ENCODE data around the gene UMAD1.

The UMAD1 gene

GRCh38 chr7:7693881-7694280 is 53.3 kb downstream of the UMAD1 start:
- DNase-seq (ENCODE audit: low read depth) = no peak

DNA sequence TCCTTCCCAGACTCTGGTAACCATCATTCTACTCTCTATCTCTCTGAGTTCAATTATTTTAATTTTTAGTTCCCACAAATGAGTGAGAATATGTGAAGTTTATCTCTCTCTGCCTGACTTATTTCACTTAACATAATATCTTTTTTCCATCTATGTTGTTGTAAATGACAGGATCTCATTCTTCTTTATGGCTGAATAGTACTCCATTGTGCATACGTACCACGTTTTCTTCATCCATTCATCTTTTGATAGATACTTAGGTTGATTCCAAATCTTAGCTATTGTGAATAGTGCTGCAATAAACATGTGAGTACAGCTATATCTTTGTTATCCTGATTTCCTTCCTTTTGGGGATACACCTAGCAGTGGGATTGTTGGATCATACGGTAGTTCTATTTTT is 54.0 kb downstream of the UMAD1 start:
- DNase-seq (ENCODE audit: low read depth) = no peak

DNA sequence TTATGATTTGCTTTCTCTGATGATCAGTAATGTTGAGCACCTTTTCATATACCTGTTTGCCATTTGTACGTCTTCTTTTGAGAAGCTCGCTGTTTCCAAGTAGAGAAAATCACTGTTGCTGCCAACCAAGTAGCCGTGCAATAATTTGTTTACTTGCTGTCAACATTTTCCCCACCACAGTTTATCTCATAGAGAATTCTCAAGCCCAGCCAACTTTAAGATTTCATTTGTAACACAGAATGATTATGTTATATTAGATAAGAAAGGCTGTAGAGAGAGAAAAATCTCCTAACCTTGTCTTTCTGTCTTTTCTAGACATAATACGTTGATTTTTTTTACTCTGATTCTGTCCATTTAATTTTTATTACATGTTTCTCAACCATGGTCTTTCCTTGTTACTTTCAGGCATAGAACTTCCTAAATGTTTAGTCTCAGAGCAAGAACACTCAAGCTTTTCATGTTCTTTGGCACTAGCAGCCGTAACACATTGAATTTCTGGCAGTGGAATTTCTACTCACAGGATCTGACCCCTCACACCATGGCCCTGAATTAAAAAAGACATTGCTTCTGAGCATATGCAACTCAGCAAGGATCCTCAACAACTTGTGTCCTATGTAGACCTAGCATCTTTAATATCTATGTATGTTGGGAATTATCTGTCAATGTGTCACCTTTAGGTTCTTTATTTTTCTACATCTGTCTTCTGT is 54.7 kb downstream of the UMAD1 start:
- no peak for DNase-seq (ENCODE audit: low read depth)

GRCh38 chr7:7696458-7697119 is 56.0 kb downstream of the UMAD1 start:
- DNase-seq (ENCODE audit: low read depth) = no peak

DNA sequence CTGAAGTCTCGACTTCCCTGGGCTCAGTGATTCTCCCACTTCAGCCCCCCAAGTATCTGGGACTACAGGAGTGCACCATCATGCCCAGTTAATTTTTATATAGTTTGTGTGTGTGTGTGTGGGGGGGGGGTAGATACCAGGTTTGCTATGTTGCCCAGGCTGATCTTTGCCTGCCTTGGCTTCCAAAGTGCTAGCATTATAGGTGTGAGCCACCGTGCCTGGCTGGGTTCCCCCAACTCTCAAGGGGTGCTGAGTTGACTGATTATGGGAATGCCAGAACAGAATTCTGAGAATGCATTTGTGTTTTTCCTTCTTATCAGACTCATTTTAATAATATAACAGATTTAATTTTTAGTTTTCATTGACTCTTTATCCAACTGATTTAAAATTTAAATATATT is 58.4 kb downstream of the UMAD1 start:
- no peak for DNase-seq (ENCODE audit: low read depth)

- no peak for DNase-seq (ENCODE audit: low read depth)
Measured at GRCh38 chr7:7699380-7699779, 58.8 kb downstream of the UMAD1 start.

GRCh38 chr7:7699970-7700369 is 59.4 kb downstream of the UMAD1 start:
- DNase-seq (ENCODE audit: low read depth) = no peak

DNA sequence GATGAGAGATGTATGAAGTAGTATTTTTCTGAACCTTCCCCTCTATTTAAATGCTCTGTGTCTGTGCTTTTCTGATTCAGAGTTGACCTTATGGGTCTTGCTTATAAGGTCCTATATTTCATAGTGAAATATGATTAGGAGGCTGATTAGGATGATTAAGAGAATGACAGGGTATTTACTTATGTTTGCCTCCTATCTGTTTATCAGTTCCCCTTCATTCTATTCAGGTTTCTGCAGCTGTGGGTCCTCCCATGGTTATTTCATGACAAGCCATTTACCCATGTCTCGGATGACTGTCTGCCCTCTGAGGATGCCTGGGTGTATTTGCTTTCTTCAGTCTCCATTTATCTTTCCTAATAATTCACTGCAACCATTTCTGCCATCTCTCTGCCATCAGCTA is 61.0 kb downstream of the UMAD1 start:
- DNase-seq (ENCODE audit: low read depth) = no peak

GRCh38 chr7:7702826-7703225 is 62.3 kb downstream of the UMAD1 start:
- no peak for DNase-seq (ENCODE audit: low read depth)

DNA sequence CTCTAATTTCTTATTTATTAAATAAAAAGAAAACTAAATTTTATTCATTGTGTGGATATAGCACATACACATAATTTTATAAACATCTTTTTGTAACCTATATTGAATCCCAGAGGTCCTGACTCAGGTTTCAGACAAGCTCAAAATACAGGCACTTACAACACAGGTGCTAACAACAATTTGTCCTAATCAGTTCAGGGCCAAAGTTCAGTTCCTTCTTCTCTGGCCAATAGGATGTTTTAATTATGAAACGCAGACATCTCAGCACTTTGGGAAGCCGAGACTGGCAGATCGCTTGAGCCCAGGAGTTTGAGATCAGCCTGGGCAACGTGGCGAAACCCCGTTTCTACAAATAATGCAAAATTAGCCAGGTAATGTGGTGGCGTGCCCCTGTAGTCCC is 62.9 kb downstream of the UMAD1 start:
- no peak for DNase-seq (ENCODE audit: low read depth)

DNA sequence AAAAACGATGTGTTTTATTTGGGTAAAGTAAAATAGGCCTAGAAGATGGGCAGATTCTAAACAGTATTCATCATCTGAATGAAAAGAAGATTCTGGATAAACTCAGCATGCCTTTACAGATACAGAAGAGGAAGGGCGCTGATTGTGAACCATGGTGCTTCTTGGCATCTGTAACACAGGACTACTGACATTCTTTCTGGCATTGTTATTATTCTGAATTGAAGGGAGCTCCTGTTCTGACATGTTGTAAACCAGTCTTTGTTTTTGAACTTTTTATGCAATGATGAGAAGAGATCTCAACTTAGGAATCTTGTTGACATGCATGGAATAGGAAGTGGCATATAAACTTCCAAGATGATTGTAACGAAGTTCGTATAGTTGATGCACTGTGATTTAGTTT is 64.3 kb downstream of the UMAD1 start:
- DNase-seq (ENCODE audit: low read depth) = no peak

- no peak for DNase-seq (ENCODE audit: low read depth)
Measured at GRCh38 chr7:7705318-7705717, 64.8 kb downstream of the UMAD1 start.

DNA sequence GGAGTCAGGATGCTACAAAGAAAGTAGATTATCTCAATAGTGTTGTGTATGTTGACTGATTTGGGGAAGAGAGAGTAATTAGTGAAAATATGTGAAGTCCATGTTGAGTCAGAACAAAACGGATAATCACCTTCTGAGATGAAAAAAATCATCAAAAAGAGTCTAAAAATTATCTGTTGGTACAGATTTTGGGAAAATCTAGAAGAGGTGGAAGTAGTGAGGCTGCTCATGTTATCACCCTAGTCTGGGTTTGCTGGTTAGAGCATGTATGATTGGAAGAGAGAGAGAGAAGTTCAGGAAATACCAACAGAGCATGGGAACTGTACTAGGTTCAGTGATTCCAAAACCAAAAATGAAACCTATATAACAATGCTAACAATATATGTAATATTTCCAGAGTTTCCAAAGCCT is 65.6 kb downstream of the UMAD1 start:
- no peak for DNase-seq (ENCODE audit: low read depth)

DNA sequence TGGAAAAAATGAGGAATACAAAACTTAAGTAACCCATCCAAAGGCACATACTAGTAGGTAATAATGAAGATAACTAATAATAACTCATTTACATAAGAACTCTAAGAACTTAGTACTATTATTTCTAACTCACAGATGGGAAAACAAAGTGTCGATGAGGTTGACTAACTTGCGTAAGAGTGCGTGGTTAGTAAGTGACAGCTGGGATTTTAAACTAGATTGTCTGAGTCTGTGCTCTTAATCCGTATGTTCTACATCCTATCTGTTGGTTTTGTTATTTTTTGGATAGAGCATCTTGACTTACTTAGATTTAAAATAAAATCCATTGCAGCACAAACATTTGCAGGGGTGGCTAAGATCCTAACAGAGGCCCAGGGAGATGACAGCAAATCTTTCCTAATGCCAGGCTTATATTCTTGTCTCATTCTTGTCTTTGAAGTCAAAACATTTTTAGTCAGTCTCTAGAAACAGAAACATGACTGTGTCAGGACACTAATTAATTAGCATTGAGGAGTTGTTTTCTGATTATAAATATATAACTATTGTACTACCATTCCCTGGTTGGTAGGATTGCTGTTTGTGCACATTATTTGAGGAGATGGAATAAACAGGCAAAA is 66.1 kb downstream of the UMAD1 start:
- DNase-seq (ENCODE audit: low read depth) = no peak

GRCh38 chr7:7707246-7707645 is 66.7 kb downstream of the UMAD1 start:
- DNase-seq (ENCODE audit: low read depth) = no peak

GRCh38 chr7:7707806-7708205 is 67.3 kb downstream of the UMAD1 start:
- no peak for DNase-seq (ENCODE audit: low read depth)

DNA sequence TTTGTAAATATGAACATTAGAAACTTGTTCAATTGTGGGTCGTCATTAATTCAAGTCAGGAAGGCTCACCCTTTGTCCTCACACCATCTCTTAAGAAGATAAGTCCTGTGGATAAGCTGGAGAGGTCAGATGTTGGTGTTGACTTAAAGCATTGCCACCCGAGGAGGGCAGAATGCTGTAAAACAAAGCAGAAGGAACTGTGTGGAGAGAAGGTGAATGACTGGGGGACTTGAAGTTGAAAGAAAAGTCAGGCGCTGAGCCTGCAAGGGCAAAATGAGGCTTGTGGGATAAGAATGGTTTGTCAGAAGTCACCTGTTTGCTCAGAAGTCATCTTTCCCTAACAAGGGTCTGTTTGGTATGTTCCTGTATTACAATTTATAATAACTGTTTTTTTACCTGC is 68.7 kb downstream of the UMAD1 start:
- no peak for DNase-seq (ENCODE audit: low read depth)

GRCh38 chr7:7710469-7710868 is 69.9 kb downstream of the UMAD1 start:
- no peak for DNase-seq (ENCODE audit: low read depth)

GRCh38 chr7:7713730-7714129 is 73.2 kb downstream of the UMAD1 start:
- no peak for DNase-seq (ENCODE audit: low read depth)

DNA sequence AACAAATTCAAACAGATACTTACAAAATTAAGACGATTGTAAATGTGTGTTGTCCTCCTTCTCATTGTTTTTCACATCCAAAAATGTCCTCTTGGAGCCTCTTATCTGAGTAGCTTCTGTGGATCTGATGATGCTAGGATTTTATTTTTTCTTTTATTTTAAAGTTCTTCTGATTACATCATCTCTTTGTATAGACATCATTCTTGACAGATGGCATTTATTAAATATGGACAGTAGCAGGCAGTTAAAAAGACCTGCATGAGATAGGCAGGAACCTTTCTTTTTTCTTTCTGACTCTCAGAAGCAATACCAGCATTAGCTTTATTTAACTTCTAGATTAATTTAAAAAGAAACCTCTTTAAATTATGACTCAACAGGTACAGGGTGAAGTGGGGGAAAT is 77.9 kb downstream of the UMAD1 start, which contains the start of gene RPA3:
Gene RPA3 (minus strand): TSS at position 116 of the 400 bp plus-strand sequence. CDS start 78,189 bp downstream, outside the sequence.
- DNase-seq (ENCODE audit: low read depth) = no peak

DNA sequence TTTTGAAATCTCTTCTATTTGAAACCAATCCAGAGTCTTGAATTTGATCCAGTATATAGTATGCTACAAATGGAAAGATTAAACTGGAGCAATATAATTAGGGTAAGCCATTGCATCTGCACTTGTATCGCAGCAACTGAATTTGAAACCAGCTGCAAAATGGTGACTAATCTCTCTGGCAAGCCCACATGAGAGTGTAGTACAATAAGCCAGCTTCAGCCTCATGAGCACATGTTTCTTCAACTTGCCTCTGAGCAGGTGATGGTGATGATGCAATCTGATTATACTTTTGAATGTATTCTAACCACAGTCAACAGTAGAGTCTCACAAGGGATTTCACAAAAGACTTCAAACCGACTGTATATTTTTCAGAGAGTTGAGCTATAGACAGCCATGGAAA is 78.7 kb downstream of the UMAD1 start:
- peak; percentile 43 for DNase-seq (ENCODE audit: low read depth)

DNA sequence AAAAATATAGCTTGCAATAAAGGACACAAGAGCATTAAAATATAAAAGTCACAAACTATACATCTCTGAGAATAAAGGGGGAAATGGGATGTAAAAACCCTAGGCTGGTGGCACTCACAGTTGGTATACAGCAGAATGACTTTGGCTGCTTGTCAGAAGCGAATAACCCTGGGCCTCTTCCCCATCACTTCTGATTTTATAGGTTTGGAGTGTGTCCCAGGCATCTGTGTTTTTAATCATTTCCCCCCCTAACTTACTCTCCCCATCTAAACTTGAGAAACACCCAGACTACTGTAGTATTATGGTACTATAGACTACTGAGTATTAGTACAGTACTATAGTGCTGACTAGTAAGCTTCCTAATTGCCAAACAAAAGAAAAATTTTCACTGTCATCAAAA is 79.6 kb downstream of the UMAD1 start:
- DNase-seq (ENCODE audit: low read depth) = no peak

Data from activated T-cell treated with anti-CD3 and anti-CD28 coated beads for 24 hours (primary cell).